NCI-H2081 (cell line): ENCODE measurements around the gene GRHL1.
A peak's percentile ranks its signal among the peaks of the same experiment; 100 is the strongest.

Experiments
- DNase-seq, 2 experiments: peaks; one replicate each; lab custom pipeline; 2025; lab: John Stamatoyannopoulos, UW

Gene GRHL1

GRCh38 chr2:10042301-10043161 is 91.0 kb downstream of the GRHL1 start:
- no peak for DNase-seq

- DNase-seq = peak; percentile 84 to 90
Measured at GRCh38 chr2:10043256-10043905, 91.9 kb downstream of the GRHL1 start, which contains the start of gene KLF11. Gene KLF11, plus strand, starts transcription at chr2:10043550. Its CDS starts 167 bp downstream, at chr2:10043717.

- DNase-seq = peak; percentile 85 to 87
Measured at GRCh38 chr2:10043906-10044601, 92.6 kb downstream of the GRHL1 start.

GRCh38 chr2:10045561-10046355 is 94.3 kb downstream of the GRHL1 start:
- no peak for DNase-seq

- DNase-seq = no peak
Measured at GRCh38 chr2:10046931-10047330, 95.4 kb downstream of the GRHL1 start.

GRCh38 chr2:10047616-10048500 is 96.4 kb downstream of the GRHL1 start:
- no peak for DNase-seq

- DNase-seq = peak; percentile 41 to 49
Measured at GRCh38 chr2:10048501-10049171, 97.1 kb downstream of the GRHL1 start.
